22Rv1 (cell line): ENCODE results near the gene SLC46A1.

ENCODE experiments used
- ZFX ChIP-seq: fragments of 450-650 bp; IDR thresholded peaks from 2 replicates; pipeline ENCODE4 v1.6.1; 2017; ENCODE audit warnings: antibody characterized with exemption, borderline replicate concordance
- TF ChIP-seq, protein P1 (sequence below): fragments of 450-650 bp; IDR thresholded peaks from 2 replicates; pipeline ENCODE4 v1.5.1; 2017; ENCODE audit warnings: mild to moderate bottlenecking

DNA sequence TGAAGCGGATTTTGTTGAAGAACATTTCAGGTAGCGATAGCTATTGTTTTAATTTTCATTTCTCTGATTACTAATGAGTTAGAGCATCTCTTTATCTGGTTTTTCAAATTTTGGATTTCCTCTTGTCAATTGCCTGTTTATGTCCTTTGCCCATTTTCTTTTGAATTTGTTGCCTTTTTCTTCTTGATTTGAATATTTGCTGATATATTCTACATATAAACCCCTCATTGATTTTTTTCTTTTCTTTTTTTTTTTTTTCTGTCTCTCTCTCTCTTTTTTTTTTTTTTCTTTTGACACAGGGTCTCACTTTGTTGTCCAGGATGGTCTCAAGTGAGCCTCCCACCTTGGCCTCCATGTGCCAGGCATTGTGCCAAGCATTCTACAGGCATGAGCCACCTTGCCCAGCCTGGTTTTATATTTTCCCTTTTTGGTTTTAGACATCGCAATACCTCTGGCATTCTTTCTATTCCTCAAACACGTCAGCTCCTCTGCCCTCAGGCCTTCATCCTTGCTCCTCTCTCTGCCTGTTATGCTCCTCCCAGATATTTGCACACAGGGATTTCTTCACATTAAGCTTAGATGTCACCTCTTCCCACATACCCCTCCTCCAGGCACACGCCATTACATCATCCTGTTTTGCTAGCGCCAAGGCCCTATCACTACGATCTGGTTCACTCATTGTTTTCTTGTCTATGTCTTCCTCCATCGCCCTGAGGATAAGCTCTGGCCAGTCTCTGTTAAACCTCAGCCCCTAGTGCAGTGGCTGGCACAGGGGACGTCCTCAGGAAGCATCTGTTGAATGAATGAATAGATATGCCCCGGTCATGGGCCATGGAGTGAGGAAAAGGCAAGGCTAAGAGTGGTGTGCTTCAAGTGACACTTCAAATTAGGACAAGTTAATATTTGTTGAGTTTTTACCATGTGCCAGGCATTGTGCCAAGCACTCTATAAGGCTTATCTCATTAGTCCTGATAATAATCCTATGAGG, 25.9 kb downstream of the SLC46A1 start:
- TF ChIP-seq, protein P1, sequence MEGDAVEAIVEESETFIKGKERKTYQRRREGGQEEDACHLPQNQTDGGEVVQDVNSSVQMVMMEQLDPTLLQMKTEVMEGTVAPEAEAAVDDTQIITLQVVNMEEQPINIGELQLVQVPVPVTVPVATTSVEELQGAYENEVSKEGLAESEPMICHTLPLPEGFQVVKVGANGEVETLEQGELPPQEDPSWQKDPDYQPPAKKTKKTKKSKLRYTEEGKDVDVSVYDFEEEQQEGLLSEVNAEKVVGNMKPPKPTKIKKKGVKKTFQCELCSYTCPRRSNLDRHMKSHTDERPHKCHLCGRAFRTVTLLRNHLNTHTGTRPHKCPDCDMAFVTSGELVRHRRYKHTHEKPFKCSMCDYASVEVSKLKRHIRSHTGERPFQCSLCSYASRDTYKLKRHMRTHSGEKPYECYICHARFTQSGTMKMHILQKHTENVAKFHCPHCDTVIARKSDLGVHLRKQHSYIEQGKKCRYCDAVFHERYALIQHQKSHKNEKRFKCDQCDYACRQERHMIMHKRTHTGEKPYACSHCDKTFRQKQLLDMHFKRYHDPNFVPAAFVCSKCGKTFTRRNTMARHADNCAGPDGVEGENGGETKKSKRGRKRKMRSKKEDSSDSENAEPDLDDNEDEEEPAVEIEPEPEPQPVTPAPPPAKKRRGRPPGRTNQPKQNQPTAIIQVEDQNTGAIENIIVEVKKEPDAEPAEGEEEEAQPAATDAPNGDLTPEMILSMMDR: no peak
- TF ChIP-seq ZFX: no peak
